Stimulated activated CD8-positive, alpha-beta memory T cell treated with anti-CD3 and anti-CD28 coated beads, Interleukin-2, amount 100 ng/mL, for 48 hours (primary cell): ENCODE results near the gene MYH2.

ENCODE experiments used
- DNase-seq, 2 donors: peaks; one replicate each; pipeline ENCODE4 v3.0.0-alpha.2; 2020; ENCODE audit warnings: low read depth in 2 of 2

The MYH2 gene

DNA sequence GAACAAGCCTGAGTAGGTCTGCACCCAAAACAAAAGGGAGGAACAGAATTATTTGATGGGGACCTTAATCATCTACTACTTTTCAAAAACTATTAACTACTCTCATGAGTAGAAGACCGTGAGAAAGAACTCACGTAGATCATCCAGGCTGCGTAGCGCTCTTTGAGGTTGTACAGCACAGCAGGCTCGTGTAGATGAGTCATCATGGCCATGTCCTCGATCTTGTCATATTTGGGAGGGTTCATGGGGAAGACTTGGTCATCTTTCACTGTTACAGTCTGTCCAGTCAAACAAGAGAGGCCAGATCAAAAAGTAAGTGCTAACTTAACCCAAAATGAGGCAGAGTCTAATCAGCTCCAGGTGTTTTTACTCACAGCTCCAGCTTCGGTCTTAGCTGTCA is 33.4 kb downstream of the MYH2 start:
- DNase-seq = no peak

DNA sequence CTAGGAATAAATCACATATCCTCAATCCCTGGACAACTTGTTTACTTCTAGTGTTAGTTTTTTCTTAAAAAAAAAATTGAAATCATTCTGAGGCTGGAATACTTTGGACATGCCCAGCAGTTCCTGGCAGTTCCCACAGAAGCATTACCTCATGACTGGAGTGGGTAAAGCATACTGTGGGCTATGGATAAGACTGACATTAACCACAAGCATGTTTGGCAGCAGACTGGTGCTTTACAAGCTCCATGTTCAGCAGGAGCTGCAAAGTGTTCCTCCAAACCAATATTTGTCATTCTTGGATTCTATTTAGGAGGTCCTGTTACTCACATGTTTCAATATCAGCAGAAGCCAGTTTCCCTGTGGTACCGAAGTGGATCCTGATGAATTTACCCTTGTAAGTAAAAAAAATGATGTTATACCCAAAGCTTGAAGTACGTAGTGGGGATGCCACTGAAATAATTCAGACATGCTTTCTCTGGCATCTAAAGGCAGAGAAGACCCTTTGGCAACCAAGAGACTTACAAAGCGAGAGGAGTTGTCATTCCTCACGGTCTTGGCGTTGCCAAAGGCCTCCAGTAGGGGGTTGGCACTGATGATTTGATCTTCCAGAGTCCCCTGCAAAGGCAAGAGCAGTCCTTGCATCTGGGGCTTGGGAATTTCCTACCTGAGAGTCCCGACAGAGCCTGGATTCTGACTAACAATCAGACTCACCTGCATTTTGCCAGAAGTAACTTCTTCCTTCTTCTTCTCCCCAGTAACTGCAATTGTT is 36.0 kb downstream of the MYH2 start:
- DNase-seq = no peak

- no peak for DNase-seq
Observed at GRCh38 chr17:10512856-10513255, 36.6 kb downstream of the MYH2 start.

DNA sequence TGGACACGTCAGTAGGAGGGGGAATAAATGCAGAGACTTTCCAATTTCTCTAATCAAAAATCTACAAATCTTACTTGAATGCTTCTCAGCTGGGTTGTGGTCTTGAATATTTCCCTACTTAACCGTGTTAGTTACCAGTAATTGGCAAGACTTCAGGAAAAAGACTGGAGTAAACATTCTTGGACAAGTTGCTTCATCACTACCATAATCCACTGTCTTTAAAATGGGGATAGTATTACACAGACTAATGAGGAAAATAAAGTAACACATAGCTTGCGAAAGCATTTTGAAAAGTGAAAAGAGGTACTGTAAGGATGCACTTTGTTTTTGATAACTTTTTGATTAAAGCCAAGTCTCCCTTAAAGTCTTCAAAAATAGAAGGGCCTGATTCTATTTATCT is 49.5 kb downstream of the MYH2 start:
- no peak for DNase-seq

DNA sequence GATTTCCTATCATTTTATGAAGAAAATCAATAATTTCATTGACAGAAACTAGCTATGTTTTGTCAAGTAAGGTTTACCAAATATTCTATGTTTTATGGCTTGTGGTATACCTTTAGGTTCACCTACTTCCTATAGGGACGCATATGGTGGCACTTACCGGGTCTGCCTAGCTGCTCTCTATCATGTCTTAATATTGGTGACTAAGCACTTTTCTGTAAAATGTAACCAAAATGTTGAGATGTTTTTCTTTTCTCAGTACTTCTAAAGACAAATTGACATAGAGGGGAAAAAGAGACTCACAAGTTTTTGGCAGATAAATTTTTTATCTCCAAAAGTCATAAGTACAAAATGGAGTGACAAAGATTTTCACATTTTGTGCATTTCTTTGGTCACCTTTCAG is 57.5 kb downstream of the MYH2 start:
- DNase-seq = no peak

DNA sequence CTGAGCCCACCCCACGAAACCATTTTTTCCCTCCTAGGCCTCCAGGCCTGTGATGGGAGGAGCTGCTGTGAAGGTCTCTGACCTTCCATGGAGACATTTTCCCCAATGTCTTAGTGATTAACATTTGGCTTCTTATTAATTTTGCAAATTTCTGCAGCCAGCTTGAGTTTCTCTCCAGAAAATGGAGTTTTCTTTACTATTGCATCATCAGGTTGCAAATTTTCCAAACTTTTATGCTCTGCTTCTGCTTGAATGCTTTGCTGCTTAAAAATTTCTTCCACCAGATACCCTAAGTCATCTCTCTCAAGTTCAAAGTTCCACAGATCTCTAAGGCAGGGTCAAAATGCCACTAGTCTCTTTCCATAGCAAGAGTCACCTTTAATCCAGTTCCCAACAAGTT is 67.2 kb downstream of the MYH2 start:
- no peak for DNase-seq

DNA sequence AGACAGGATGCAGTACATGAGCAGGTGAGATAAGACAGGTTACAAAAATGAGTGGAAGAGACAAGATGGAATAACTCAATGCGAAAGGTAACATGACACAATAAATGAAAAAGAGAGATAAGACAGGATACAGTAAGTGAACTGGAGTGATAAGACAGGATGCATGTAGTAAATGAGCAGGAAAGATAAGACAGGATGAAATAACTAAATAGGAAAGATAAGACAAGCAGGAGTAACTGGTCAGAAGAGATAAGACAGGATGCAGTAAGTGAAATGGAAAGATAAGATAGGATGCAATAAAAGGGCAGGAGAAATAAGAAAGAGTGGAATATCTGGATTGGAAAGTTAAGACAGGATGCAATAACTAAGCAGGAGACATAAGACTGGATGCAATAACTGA is 71.8 kb downstream of the MYH2 start:
- DNase-seq = no peak

DNA sequence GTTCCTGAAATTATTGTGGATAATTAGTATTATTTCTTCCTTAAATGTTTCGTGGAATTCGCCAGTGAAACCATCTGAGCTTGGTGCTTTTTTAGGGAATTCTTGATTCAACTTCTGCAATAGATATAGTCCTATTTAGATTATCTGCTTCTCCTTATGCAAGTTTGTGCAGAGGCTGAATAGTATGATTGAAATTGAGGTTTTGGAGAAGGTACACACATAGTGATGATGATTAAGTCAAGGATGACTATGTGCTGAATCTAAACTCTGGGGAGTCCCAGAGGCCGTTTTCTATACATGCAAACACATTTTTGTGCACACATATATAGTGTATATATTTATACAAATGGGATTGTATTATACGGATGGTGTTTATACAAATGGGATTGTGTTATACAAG is 74.9 kb downstream of the MYH2 start:
- DNase-seq = no peak

GRCh38 chr17:10471858-10472257 is 77.6 kb downstream of the MYH2 start:
- no peak for DNase-seq
